ENCODE results near the gene NUDT21. TPM values are rescaled to one million over a fixed set of nuclear protein-coding genes. Genes with fewer than 3 reads are reported as not detected.
A peak's percentile ranks its signal among the peaks of the same experiment; 100 is the strongest.

NUDT21 gene
- total RNA-seq, 1 donor from 2014 or later: 126 TPM

GRCh38 chr16:56423584-56424403, 27.3 kb downstream of the NUDT21 start:
- H3K27ac Mint-ChIP-seq (ENCODE audit: unreplicated experiment): peak overlapping the region; percentile 27

GRCh38 chr16:56422896-56423441, 28.2 kb downstream of the NUDT21 start:
- H3K9me3 Mint-ChIP-seq (ENCODE audit: unreplicated experiment): no peaks in the 10 kb centered on the region
- H3K27me3 Mint-ChIP-seq (ENCODE audit: unreplicated experiment): no peaks in the 10 kb centered on the region
- no peak for TF ChIP-seq CTCF (IDR thresholded peaks at IDR 0.05; ENCODE audit: unreplicated experiment)
- peaks cover 3% of the 10 kb centered on the region for H3K36me3 Mint-ChIP-seq (ENCODE audit: low read depth, unreplicated experiment)
- H3K4me1 Mint-ChIP-seq (ENCODE audit: unreplicated experiment): peaks cover 24% of the 10 kb centered on the region
- no peak overlapping the region for H3K27ac Mint-ChIP-seq (ENCODE audit: unreplicated experiment)
- no peak for DNase-seq (ENCODE audit: low spot score)
- H3K4me3 Mint-ChIP-seq (ENCODE audit: unreplicated experiment): peak overlapping the region; percentile 42

More at GRCh38 chr16:56423584-56424403, 27.3 kb downstream of the NUDT21 start:
- H3K4me3 Mint-ChIP-seq (ENCODE audit: unreplicated experiment): peak overlapping the region; percentile 99
- no peaks in the 10 kb centered on the region for H3K9me3 Mint-ChIP-seq (ENCODE audit: unreplicated experiment)
- DNase-seq (ENCODE audit: low spot score): no peak
- no peaks in the 10 kb centered on the region for H3K27me3 Mint-ChIP-seq (ENCODE audit: unreplicated experiment)
- TF ChIP-seq CTCF (IDR thresholded peaks at IDR 0.05; ENCODE audit: unreplicated experiment): no peak
- H3K4me1 Mint-ChIP-seq (ENCODE audit: unreplicated experiment): peaks cover 24% of the 10 kb centered on the region
- H3K36me3 Mint-ChIP-seq (ENCODE audit: low read depth, unreplicated experiment): peaks cover 3% of the 10 kb centered on the region

GRCh38 chr16:56421976-56422669, 29.0 kb downstream of the NUDT21 start:
- H3K27me3 Mint-ChIP-seq (ENCODE audit: unreplicated experiment): no peaks in the 10 kb centered on the region
- H3K27ac Mint-ChIP-seq (ENCODE audit: unreplicated experiment): no peak overlapping the region
- H3K4me1 Mint-ChIP-seq (ENCODE audit: unreplicated experiment): peaks cover 24% of the 10 kb centered on the region
- H3K4me3 Mint-ChIP-seq (ENCODE audit: unreplicated experiment): no peak overlapping the region
- no peaks in the 10 kb centered on the region for H3K9me3 Mint-ChIP-seq (ENCODE audit: unreplicated experiment)
- DNase-seq (ENCODE audit: low spot score): no peak
- peaks cover 3% of the 10 kb centered on the region for H3K36me3 Mint-ChIP-seq (ENCODE audit: low read depth, unreplicated experiment)
- no peak for TF ChIP-seq CTCF (IDR thresholded peaks at IDR 0.05; ENCODE audit: unreplicated experiment)

GRCh38 chr16:56421313-56421712, 29.8 kb downstream of the NUDT21 start:
- H3K27ac Mint-ChIP-seq (ENCODE audit: unreplicated experiment): no peak overlapping the region
- TF ChIP-seq CTCF (IDR thresholded peaks at IDR 0.05; ENCODE audit: unreplicated experiment): no peak
- peaks cover 3% of the 10 kb centered on the region for H3K36me3 Mint-ChIP-seq (ENCODE audit: low read depth, unreplicated experiment)
- DNase-seq (ENCODE audit: low spot score): no peak
- no peaks in the 10 kb centered on the region for H3K9me3 Mint-ChIP-seq (ENCODE audit: unreplicated experiment)
- peaks cover 24% of the 10 kb centered on the region for H3K4me1 Mint-ChIP-seq (ENCODE audit: unreplicated experiment)
- H3K4me3 Mint-ChIP-seq (ENCODE audit: unreplicated experiment): no peak overlapping the region
- H3K27me3 Mint-ChIP-seq (ENCODE audit: unreplicated experiment): no peaks in the 10 kb centered on the region
